Osteocyte (in vitro differentiated cells): ENCODE data around the gene ABLIM2. TPM values are rescaled to one million over a fixed set of nuclear protein-coding genes. Genes with fewer than 3 reads are reported as not detected.

Experiments
- DNase-seq: peaks from one replicate; pipeline ENCODE4 v3.0.0; 2021; ENCODE audit warnings: mixed read lengths; ENCODE audit not compliant: unreplicated experiment; ENCODE audit errors: extremely low spot score
- H3K27ac Mint-ChIP-seq: one replicate; pipeline ENCODE4 v1.8.0; 2021; ENCODE audit warnings: mild to moderate bottlenecking, mixed read lengths; ENCODE audit not compliant: unreplicated experiment
- H3K27me3 Mint-ChIP-seq: one replicate; pipeline ENCODE4 v1.8.0; 2021; ENCODE audit warnings: mixed read lengths; ENCODE audit not compliant: unreplicated experiment
- H3K36me3 Mint-ChIP-seq: one replicate; pipeline ENCODE4 v1.8.0; 2021; ENCODE audit warnings: mixed read lengths; ENCODE audit not compliant: unreplicated experiment
- H3K4me1 Mint-ChIP-seq: one replicate; pipeline ENCODE4 v1.8.0; 2021; ENCODE audit warnings: mixed read lengths; ENCODE audit not compliant: unreplicated experiment
- H3K4me3 Mint-ChIP-seq: one replicate; pipeline ENCODE4 v1.8.0; 2021; ENCODE audit warnings: mild to moderate bottlenecking, moderate library complexity, mixed read lengths; ENCODE audit not compliant: unreplicated experiment
- H3K9me3 Mint-ChIP-seq: one replicate; pipeline ENCODE4 v1.8.0; 2021; ENCODE audit warnings: mixed read lengths; ENCODE audit not compliant: unreplicated experiment
- total RNA-seq: library from RNA; stranded (reverse); gene quantifications from 2 replicates; pipeline ENCODE4 v1.2.1, GENCODE V29; 2021
- TF ChIP-seq, protein P1 (sequence below): fragments of 200-600 bp; sonication (generic); IDR thresholded peaks from 2 replicates; pipeline ENCODE4 v1.5.0; 2021; ENCODE audit warnings: antibody characterized with exemption, mild to moderate bottlenecking, moderate library complexity

Gene ABLIM2
- total RNA-seq, 1 donor from 2014 or later = 0.24 TPM

DNA sequence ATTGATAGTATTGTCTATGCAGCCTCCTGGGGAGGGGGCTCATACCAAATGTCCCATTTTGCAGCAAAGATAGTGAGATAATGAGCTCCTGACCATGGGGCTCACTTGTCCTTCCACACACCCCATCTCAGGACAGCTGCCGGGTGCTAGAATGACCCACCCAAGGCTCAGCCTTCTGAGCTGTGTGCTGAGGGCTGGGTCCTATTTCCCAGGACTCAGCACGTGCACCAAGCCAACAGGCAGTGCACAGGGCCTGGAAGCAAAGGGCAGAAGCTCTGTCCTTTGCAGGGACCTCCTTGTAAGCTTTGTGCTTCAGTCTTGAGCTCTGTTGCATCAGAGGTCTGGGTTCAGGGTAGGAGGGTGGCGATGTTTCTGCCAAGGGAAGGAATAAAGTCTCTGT is 11.2 kb upstream of the ABLIM2 start:
- no peak for DNase-seq
- TF ChIP-seq, protein P1, sequence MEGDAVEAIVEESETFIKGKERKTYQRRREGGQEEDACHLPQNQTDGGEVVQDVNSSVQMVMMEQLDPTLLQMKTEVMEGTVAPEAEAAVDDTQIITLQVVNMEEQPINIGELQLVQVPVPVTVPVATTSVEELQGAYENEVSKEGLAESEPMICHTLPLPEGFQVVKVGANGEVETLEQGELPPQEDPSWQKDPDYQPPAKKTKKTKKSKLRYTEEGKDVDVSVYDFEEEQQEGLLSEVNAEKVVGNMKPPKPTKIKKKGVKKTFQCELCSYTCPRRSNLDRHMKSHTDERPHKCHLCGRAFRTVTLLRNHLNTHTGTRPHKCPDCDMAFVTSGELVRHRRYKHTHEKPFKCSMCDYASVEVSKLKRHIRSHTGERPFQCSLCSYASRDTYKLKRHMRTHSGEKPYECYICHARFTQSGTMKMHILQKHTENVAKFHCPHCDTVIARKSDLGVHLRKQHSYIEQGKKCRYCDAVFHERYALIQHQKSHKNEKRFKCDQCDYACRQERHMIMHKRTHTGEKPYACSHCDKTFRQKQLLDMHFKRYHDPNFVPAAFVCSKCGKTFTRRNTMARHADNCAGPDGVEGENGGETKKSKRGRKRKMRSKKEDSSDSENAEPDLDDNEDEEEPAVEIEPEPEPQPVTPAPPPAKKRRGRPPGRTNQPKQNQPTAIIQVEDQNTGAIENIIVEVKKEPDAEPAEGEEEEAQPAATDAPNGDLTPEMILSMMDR = no peak
- Mint-ChIP-seq H3K4me3 (no peak overlapping the region), H3K36me3 (no peaks in the 10 kb centered on the region), H3K4me1 (no peaks in the 10 kb centered on the region), H3K27ac (no peak overlapping the region), H3K27me3 (peaks cover 26% of the 10 kb centered on the region), H3K9me3 (no peaks in the 10 kb centered on the region)

DNA sequence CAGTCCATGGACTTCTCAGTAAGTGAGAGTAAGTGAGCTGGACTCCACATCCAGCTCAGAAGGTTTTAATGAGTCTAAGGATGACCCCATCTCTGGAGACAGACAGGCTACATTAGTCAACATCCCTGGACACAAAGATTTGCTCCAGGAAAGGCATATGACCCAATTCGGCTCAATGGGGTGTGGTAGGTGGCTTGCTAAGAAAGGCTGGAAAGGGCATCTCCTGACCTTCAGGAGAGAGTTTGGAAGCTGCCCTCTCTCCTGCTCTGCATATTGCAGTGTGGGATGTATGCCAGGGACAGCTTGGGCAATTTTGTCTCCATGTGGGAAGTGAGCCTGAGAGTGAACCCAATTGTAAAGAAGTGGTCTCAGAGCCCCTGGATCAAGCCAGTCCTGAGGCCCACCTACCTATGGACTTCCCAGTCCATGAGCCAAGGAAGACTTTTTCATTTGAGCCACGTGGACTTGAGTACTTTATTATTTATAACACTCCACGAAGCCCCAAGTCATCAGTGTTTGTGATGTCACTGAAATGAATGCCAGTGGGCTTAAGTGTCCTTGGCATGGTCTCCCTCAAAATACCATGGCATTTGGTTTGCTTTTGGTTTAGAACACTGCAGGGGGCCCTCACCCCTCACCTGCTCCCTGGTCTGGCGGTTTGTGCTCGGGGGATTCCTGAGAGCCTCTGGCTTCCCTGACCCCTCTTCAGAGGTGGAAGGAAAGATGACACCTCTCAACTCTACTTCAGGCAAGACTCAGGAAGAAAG is 10.4 kb upstream of the ABLIM2 start:
- TF ChIP-seq, protein P1 = no peak
- no peak overlapping the region for H3K4me3 Mint-ChIP-seq
- peaks cover 34% of the 10 kb centered on the region for H3K27me3 Mint-ChIP-seq
- no peak for DNase-seq
- no peaks in the 10 kb centered on the region for H3K4me1 Mint-ChIP-seq
- H3K9me3 Mint-ChIP-seq = no peaks in the 10 kb centered on the region
- H3K36me3 Mint-ChIP-seq = no peaks in the 10 kb centered on the region
- H3K27ac Mint-ChIP-seq = no peak overlapping the region

DNA sequence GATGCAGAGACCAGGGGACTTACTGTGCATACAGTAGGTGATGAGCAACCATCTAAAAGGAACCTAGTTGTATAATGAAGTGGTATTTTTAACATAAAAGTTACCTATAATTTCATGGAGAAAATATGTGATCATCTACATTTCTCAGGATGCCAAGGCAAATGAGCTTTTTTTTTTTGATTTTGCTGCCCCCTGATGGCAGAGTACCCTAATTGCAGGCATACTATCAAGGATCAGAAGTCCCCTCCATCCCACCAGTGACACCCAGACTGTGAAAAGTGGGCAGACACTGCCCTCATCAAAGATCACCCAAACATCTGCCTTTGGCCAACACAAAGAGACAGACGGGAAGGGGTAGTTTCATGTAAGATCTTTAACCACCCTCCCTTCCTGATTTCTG is 9.6 kb upstream of the ABLIM2 start:
- DNase-seq = no peak
- Mint-ChIP-seq H3K4me1 (no peaks in the 10 kb centered on the region), H3K27me3 (peaks cover 34% of the 10 kb centered on the region), H3K27ac (no peak overlapping the region), H3K4me3 (no peak overlapping the region), H3K9me3 (no peaks in the 10 kb centered on the region), H3K36me3 (no peaks in the 10 kb centered on the region)
- TF ChIP-seq, protein P1 = peak; percentile 47

DNA sequence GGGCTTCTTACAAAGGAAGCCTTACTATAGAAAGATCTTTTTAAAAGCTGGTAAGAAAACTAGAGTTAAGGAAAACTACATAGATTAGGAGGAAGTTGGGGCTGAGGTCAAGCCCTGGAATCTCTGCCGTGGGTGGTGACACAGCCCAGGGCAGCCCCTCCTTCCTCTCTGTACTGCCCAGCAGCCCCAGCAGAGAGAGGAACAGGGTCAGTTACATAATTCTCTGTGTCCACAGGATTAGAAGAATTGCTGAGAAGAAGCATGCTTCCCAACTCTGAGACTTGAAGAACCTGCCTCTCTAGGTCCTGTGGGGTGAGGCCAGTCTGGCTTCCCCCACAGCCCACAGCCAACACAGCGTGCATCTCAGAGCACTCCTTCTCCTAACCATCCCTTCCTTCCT is 9.2 kb upstream of the ABLIM2 start:
- H3K27ac Mint-ChIP-seq = no peak overlapping the region
- TF ChIP-seq, protein P1 = no peak
- H3K36me3 Mint-ChIP-seq = no peaks in the 10 kb centered on the region
- DNase-seq = no peak
- H3K4me1 Mint-ChIP-seq = no peaks in the 10 kb centered on the region
- no peaks in the 10 kb centered on the region for H3K9me3 Mint-ChIP-seq
- H3K4me3 Mint-ChIP-seq = no peak overlapping the region
- peaks cover 34% of the 10 kb centered on the region for H3K27me3 Mint-ChIP-seq

DNA sequence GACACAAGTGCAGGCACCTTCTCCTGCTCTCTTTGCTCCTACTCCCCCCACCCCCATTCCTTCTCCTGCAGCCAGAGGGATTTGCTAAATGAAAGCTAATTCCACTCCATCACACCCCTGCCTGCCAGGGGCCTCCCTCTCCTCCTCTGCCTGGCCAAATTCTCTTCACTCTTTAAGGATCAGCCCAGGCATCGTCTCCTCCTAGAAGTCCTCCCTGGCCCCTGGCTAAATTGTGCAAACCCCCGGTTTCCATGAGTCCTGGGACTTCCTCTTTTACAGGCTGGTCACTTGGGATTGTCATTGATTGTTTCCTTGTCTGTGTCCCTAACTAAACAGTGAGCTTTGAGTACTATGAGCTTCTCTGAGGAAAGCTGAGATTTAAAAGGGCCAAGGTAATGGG is 8.7 kb upstream of the ABLIM2 start:
- H3K36me3 Mint-ChIP-seq = no peaks in the 10 kb centered on the region
- no peak for DNase-seq
- no peak overlapping the region for H3K4me3 Mint-ChIP-seq
- peaks cover 34% of the 10 kb centered on the region for H3K27me3 Mint-ChIP-seq
- H3K27ac Mint-ChIP-seq = no peak overlapping the region
- TF ChIP-seq, protein P1 = no peak
- H3K9me3 Mint-ChIP-seq = no peaks in the 10 kb centered on the region
- H3K4me1 Mint-ChIP-seq = no peaks in the 10 kb centered on the region
